ENCODE results near the gene COL28A1. TPM values are rescaled to one million over a fixed set of nuclear protein-coding genes. Genes with fewer than 3 reads are reported as not detected.
"Not testable (repeated sequence)": the region's sequence is repeated elsewhere in the genome, so short reads cannot be mapped to it uniquely, and the experiment has no call there.

Gene COL28A1
- total RNA-seq, 2 donors from 2014 or later: 1.8 to 6.2 TPM

DNA sequence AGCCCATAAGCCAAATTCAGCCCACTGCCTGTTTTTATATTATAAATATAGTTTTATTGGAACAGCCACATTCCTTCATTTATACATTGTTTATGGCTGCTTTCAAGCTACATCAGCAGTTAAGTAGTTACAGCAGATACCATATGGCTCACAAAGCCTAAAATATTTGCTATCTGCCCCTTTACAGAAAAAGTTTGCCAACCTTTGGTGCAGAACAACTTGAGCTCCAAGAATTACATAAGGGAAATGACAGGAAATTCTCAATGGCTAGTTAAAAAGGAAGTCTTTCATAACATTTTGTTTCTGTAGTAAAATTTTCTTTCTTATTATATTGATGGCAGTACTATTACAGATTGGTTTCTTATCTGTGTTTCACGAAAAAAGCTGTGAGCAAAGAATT is 59.3 kb downstream of the COL28A1 start:
- TF ChIP-seq, protein P1, sequence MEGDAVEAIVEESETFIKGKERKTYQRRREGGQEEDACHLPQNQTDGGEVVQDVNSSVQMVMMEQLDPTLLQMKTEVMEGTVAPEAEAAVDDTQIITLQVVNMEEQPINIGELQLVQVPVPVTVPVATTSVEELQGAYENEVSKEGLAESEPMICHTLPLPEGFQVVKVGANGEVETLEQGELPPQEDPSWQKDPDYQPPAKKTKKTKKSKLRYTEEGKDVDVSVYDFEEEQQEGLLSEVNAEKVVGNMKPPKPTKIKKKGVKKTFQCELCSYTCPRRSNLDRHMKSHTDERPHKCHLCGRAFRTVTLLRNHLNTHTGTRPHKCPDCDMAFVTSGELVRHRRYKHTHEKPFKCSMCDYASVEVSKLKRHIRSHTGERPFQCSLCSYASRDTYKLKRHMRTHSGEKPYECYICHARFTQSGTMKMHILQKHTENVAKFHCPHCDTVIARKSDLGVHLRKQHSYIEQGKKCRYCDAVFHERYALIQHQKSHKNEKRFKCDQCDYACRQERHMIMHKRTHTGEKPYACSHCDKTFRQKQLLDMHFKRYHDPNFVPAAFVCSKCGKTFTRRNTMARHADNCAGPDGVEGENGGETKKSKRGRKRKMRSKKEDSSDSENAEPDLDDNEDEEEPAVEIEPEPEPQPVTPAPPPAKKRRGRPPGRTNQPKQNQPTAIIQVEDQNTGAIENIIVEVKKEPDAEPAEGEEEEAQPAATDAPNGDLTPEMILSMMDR (IDR thresholded peaks at IDR 0.05): no peak
- TF ChIP-seq POLR2A (IDR thresholded peaks at IDR 0.05): no peak
- no peak for TF ChIP-seq POLR2AphosphoS5 (IDR thresholded peaks at IDR 0.05)
- Histone ChIP-seq H3K4me3 (no peak overlapping the region), H3K36me3 (no peaks in the 10 kb centered on the region), H3K27ac (no peak overlapping the region), H3K27me3 (replicated peaks; ENCODE audit: insufficient read depth) (no peaks in the 10 kb centered on the region), H3K4me1 (replicated peaks) (no peaks in the 10 kb centered on the region), H3K9me3 (no peaks in the 10 kb centered on the region)
- WGBS: 28% methylated on average over 1 of the region's 1 CpG
- DNase-seq (ENCODE audit: low spot score): no peak
- intact Hi-C loops (cut with DNase I): no loop called here

DNA sequence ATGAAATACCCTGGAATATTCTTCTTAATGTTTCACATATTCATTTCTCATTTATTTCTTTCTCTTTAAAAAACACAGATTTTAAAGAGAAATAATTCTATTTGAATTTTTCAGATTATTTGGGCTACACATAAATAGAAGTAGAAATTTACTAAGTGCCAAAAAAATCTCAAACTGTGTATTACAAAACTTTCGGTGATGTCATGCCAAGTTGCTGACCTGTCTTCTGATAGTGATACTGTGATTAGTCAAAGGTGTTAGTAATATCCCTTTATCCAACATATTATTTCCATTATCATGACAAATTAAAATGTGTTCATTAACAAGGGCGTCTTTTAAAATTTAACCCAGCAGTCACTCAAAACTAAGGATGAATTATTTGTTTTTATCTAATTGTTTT is 60.1 kb downstream of the COL28A1 start:
- TF ChIP-seq POLR2AphosphoS5 (IDR thresholded peaks at IDR 0.05) (no peak), POLR2A (IDR thresholded peaks at IDR 0.05) (no peak)
- TF ChIP-seq, protein P1 (IDR thresholded peaks at IDR 0.05): no peak
- H3K27ac ChIP-seq: no peak overlapping the region
- H3K36me3 ChIP-seq: no peaks in the 10 kb centered on the region
- H3K4me1 ChIP-seq (replicated peaks): no peaks in the 10 kb centered on the region
- no peak for DNase-seq (ENCODE audit: low spot score)
- H3K4me3 ChIP-seq: no peak overlapping the region
- H3K9me3 ChIP-seq: no peaks in the 10 kb centered on the region
- no peaks in the 10 kb centered on the region for H3K27me3 ChIP-seq (replicated peaks; ENCODE audit: insufficient read depth)
- WGBS: 81% methylated on average over 2 of the region's 2 CpGs
- intact Hi-C loops (cut with DNase I): no loop called here

DNA sequence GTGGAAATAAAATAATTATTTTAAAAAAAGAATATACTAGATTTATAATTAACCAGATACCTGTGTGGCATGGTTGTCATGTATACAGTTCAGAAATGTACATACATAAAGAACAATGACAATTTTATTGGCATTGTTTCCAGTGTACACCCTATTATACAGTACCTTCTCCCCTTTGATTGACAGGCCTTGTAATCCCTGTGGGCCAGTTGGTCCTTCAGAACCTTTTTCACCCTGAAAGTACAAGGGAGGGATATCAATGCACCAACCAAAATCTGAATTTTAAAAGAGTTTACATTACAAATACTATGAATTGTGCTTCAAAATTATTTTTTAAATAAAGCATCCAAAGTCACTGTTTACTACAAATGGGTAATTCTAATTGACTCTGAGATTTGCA is 61.2 kb downstream of the COL28A1 start:
- H3K36me3 ChIP-seq: no peaks in the 10 kb centered on the region
- intact Hi-C loops (cut with DNase I): no loop called here
- H3K9me3 ChIP-seq: no peaks in the 10 kb centered on the region
- H3K27ac ChIP-seq: no peak overlapping the region
- TF ChIP-seq, protein P1 (IDR thresholded peaks at IDR 0.05): no peak
- TF ChIP-seq POLR2AphosphoS5 (IDR thresholded peaks at IDR 0.05) (no peak), POLR2A (IDR thresholded peaks at IDR 0.05) (no peak)
- H3K4me1 ChIP-seq (replicated peaks): no peaks in the 10 kb centered on the region
- H3K27me3 ChIP-seq (replicated peaks; ENCODE audit: insufficient read depth): no peaks in the 10 kb centered on the region
- no peak for DNase-seq (ENCODE audit: low spot score)
- H3K4me3 ChIP-seq: no peak overlapping the region

DNA sequence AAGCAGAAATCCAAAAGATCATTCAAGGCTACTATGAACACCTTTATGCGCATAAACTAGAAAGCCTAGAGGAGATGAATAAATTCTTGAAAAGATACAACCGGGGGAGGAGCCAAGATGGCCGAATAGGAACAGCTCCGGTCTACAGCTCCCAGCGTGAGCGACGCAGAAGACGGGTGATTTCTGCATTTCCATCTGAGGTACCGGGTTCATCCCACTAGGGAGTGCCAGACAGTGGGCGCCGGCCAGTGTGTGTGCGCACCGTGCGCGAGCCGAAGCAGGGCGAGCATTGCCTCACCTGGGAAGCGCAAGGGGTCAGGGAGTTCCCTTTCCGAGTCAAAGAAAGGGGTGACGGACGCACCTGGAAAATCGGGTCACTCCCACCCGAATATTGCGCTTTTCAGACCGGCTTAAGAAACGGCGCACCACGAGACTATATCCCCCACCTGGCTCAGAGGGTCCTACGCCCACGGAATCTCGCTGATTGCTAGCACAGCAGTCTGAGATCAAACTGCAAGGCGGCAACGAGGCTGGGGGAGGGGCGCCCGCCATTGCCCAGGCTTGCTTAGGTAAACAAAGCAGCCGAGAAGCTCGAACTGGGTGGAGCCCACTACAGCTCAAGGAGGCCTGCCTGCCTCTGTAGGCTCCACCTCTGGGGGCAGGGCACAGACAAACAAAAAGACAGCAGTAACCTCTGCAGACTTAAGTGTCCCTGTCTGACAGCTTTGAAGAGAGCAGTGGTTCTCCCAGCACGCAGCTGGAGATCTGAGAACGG is 70.5 kb downstream of the COL28A1 start:
- H3K9me3 ChIP-seq; H3K36me3 ChIP-seq; H3K4me1 ChIP-seq (replicated peaks); H3K27me3 ChIP-seq (replicated peaks; ENCODE audit: insufficient read depth); H3K27ac ChIP-seq; DNase-seq (ENCODE audit: low spot score); H3K4me3 ChIP-seq; intact Hi-C loops (cut with DNase I): not testable (repeated sequence)
- 93% methylated on average over 21 of the region's 39 CpGs for WGBS

DNA sequence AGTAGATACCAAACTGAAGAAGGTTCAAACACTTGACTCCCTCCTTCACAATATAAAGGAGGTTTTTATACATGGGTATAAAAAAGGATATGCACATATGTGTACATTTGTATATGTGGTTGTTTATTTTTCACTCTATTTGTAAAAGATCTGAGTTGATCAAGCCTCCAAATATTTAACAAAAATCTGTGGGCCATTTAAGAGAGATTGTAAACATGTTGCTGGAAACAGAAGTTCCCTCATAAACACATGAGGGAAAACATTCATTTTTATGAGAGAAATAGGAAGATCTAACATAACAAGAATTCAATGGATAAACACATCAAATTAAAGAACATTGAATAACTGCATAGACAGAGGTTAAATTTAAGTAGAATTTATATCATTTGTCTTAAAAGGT is 81.7 kb downstream of the COL28A1 start:
- Histone ChIP-seq H3K27ac (no peak overlapping the region), H3K4me1 (replicated peaks) (no peaks in the 10 kb centered on the region), H3K36me3 (no peaks in the 10 kb centered on the region), H3K9me3 (no peaks in the 10 kb centered on the region), H3K4me3 (no peak overlapping the region), H3K27me3 (replicated peaks; ENCODE audit: insufficient read depth) (no peaks in the 10 kb centered on the region)
- no peak for DNase-seq (ENCODE audit: low spot score)
- intact Hi-C loops (cut with DNase I): no loop called here
- TF ChIP-seq, protein P1 (IDR thresholded peaks at IDR 0.05): no peak
- TF ChIP-seq POLR2AphosphoS5 (IDR thresholded peaks at IDR 0.05) (no peak), POLR2A (IDR thresholded peaks at IDR 0.05) (no peak)

Measured in prostate gland (tissue), 2 donors.